SK-N-SH (cell line): ENCODE results near the gene ETS1.

Source experiments
- EP300 ChIP-seq, 2 experiments: IDR thresholded peaks; 2 replicates each; pipeline versions ENCODE4 v1.4.0 to v1.6.1; 2012; ENCODE audit warnings: borderline replicate concordance in 1 of 2, low read depth in 1 of 2, low read length in 1 of 2
- MEF2A ChIP-seq: IDR thresholded peaks from 2 replicates; pipeline ENCODE4 v1.4.0; 2012; ENCODE audit warnings: low read depth, borderline replicate concordance
- POLR2AphosphoS5 ChIP-seq: IDR thresholded peaks from 2 replicates; pipeline ENCODE4 v1.6.1; 2012; ENCODE audit warnings: low read depth, low read length
- RFX5 ChIP-seq: IDR thresholded peaks from 2 replicates; pipeline ENCODE4 v1.6.1; 2012; ENCODE audit warnings: mild to moderate bottlenecking, improper control_type of control experiment, low read length
- TCF12 ChIP-seq: IDR thresholded peaks from 2 replicates; pipeline ENCODE4 v1.4.0; 2012
- YY1 ChIP-seq: IDR thresholded peaks from 2 replicates; pipeline ENCODE4 v1.4.0; 2012; ENCODE audit warnings: low read depth, mild to moderate bottlenecking
- TF ChIP-seq, protein P1 (sequence below): fragments of 200-600 bp; sonication (generic); IDR thresholded peaks from 2 replicates; pipeline ENCODE4 v1.6.1; 2017; ENCODE audit warnings: antibody characterized with exemption, mild to moderate bottlenecking, moderate library complexity
- TF ChIP-seq, protein P2 (sequence below): IDR thresholded peaks from 2 replicates; pipeline ENCODE4 v1.6.1; 2012; ENCODE audit warnings: mild to moderate bottlenecking, low read depth, low read length, moderate library complexity

DNA sequence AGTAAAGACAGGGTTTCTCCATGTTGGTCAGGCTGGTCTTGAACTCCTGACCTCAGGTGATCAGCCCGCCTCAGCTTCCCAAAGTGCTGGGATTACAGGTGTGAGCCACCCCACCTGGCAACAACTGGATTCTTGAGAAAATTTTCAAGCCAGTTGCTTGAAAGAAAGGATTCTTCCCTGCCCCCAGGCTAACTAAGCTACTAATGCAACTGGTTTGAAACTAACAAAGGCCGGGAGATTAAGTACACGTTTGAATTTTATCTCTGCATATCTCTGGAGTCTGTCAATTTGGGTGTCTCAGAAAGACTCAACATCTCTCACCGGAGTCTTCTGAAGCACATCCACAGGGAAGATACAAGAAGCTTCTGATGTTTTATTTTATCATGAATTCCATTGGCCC, 10.7 kb upstream of the ETS1 start:
- TF ChIP-seq YY1 (no peak), MEF2A (no peak), TCF12 (no peak), RFX5 (no peak), POLR2AphosphoS5 (no peak), EP300 (IDR thresholded peaks at IDR 0.05; ENCODE audit: borderline replicate concordance in 1 of 2, low read depth in 1 of 2, low read length in 1 of 2) (no peak)
- TF ChIP-seq, protein P1, sequence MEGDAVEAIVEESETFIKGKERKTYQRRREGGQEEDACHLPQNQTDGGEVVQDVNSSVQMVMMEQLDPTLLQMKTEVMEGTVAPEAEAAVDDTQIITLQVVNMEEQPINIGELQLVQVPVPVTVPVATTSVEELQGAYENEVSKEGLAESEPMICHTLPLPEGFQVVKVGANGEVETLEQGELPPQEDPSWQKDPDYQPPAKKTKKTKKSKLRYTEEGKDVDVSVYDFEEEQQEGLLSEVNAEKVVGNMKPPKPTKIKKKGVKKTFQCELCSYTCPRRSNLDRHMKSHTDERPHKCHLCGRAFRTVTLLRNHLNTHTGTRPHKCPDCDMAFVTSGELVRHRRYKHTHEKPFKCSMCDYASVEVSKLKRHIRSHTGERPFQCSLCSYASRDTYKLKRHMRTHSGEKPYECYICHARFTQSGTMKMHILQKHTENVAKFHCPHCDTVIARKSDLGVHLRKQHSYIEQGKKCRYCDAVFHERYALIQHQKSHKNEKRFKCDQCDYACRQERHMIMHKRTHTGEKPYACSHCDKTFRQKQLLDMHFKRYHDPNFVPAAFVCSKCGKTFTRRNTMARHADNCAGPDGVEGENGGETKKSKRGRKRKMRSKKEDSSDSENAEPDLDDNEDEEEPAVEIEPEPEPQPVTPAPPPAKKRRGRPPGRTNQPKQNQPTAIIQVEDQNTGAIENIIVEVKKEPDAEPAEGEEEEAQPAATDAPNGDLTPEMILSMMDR = no peak
- TF ChIP-seq, protein P2, sequence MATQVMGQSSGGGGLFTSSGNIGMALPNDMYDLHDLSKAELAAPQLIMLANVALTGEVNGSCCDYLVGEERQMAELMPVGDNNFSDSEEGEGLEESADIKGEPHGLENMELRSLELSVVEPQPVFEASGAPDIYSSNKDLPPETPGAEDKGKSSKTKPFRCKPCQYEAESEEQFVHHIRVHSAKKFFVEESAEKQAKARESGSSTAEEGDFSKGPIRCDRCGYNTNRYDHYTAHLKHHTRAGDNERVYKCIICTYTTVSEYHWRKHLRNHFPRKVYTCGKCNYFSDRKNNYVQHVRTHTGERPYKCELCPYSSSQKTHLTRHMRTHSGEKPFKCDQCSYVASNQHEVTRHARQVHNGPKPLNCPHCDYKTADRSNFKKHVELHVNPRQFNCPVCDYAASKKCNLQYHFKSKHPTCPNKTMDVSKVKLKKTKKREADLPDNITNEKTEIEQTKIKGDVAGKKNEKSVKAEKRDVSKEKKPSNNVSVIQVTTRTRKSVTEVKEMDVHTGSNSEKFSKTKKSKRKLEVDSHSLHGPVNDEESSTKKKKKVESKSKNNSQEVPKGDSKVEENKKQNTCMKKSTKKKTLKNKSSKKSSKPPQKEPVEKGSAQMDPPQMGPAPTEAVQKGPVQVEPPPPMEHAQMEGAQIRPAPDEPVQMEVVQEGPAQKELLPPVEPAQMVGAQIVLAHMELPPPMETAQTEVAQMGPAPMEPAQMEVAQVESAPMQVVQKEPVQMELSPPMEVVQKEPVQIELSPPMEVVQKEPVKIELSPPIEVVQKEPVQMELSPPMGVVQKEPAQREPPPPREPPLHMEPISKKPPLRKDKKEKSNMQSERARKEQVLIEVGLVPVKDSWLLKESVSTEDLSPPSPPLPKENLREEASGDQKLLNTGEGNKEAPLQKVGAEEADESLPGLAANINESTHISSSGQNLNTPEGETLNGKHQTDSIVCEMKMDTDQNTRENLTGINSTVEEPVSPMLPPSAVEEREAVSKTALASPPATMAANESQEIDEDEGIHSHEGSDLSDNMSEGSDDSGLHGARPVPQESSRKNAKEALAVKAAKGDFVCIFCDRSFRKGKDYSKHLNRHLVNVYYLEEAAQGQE = no peak
